ENCODE results near the gene FAM32A.

The FAM32A gene

GRCh38 chr19:16203256-16204004, 18.2 kb downstream of the FAM32A start:
- DNase-seq: no peak

- no peak for DNase-seq
These were observed 18.7 kb downstream of the FAM32A start for GRCh38 chr19:16204005-16204294.

GRCh38 chr19:16205205-16206045, 20.2 kb downstream of the FAM32A start:
- no peak for DNase-seq

- DNase-seq: no peak
These were observed 20.9 kb downstream of the FAM32A start for GRCh38 chr19:16206046-16206605.

GRCh38 chr19:16206637-16207036, 21.4 kb downstream of the FAM32A start:
- no peak for DNase-seq

GRCh38 chr19:16207063-16207462, 21.9 kb downstream of the FAM32A start:
- DNase-seq: no peak

- no peak for DNase-seq
These were observed 22.3 kb downstream of the FAM32A start for GRCh38 chr19:16207490-16208025.

- no peak for DNase-seq
These were observed 23.0 kb downstream of the FAM32A start for GRCh38 chr19:16208064-16208759.

- DNase-seq: no peak
These were observed 23.8 kb downstream of the FAM32A start for GRCh38 chr19:16208847-16209665.

- no peak for DNase-seq
These were observed 25.0 kb downstream of the FAM32A start for GRCh38 chr19:16210168-16210567.

GRCh38 chr19:16213076-16213475, 27.9 kb downstream of the FAM32A start:
- no peak for DNase-seq

- no peak for DNase-seq
These were observed 31.8 kb downstream of the FAM32A start for GRCh38 chr19:16216744-16217670.

GRCh38 chr19:16217716-16218451, 32.7 kb downstream of the FAM32A start:
- no peak for DNase-seq

- no peak for DNase-seq
These were observed 33.6 kb downstream of the FAM32A start for GRCh38 chr19:16218851-16219250.

GRCh38 chr19:16222806-16223205, 37.6 kb downstream of the FAM32A start:
- DNase-seq: no peak

- no peak for DNase-seq
These were observed 38.5 kb downstream of the FAM32A start for GRCh38 chr19:16223746-16224145.

GRCh38 chr19:16224293-16225045, 39.3 kb downstream of the FAM32A start:
- no peak for DNase-seq

GRCh38 chr19:16225279-16226183, 40.3 kb downstream of the FAM32A start:
- DNase-seq: no peak
